BJ (cell line): ENCODE measurements around the gene EPC1. TPM values are rescaled to one million over a fixed set of nuclear protein-coding genes. Genes with fewer than 3 reads are reported as not detected.

Source experiments
- CTCF ChIA-PET: fragments of 350-600 bp; formaldehyde crosslinking; extraction: SDS; loops from one replicate; lab custom pipeline; 2021; ENCODE audit warnings: antibody characterized with exemption, inconsistent platforms; lab: Yijun Ruan, JAX
- POLR2A ChIA-PET: fragments of 300-600 bp; sonication (Branson Sonifier 250); formaldehyde crosslinking; extraction: SDS; loops from one replicate; lab custom pipeline; 2021; ENCODE audit warnings: antibody characterized with exemption; lab: Charles Lee
- DNase-seq: peaks from one replicate; pipeline ENCODE4 v3.0.0-alpha.2; 2011; ENCODE audit warnings: low read depth
- H3K27me3 ChIP-seq: 2 replicates; pipeline ENCODE4 v1.6.0; 2011; ENCODE audit warnings: low read length; ENCODE audit not compliant: control insufficient read depth, insufficient read depth
- H3K36me3 ChIP-seq: 2 replicates; pipeline ENCODE4 v1.5.1; 2011; ENCODE audit warnings: low read length; ENCODE audit not compliant: control insufficient read depth, insufficient read depth
- H3K4me3 ChIP-seq: 2 replicates; pipeline ENCODE4 v1.5.1; 2011; ENCODE audit warnings: low read depth, mild to moderate bottlenecking, control low read depth, low read length
- polyA plus RNA-seq: library from polyadenylated mRNA; depleted of rRNA; stranded (reverse); fragments of >200 nt; gene quantifications from 2 replicates; pipeline ENCODE4 v1.2.3, GENCODE V29; 2011
- TF ChIP-seq, protein P1 (sequence below): IDR thresholded peaks from 2 replicates; pipeline ENCODE4 v1.5.1; 2011; ENCODE audit warnings: low read depth, mild to moderate bottlenecking, control low read depth, inconsistent platforms, low read length, moderate library complexity; ENCODE audit not compliant: insufficient read depth

Gene EPC1
- polyA plus RNA-seq, 1 experiment, result 21.6 TPM

DNA sequence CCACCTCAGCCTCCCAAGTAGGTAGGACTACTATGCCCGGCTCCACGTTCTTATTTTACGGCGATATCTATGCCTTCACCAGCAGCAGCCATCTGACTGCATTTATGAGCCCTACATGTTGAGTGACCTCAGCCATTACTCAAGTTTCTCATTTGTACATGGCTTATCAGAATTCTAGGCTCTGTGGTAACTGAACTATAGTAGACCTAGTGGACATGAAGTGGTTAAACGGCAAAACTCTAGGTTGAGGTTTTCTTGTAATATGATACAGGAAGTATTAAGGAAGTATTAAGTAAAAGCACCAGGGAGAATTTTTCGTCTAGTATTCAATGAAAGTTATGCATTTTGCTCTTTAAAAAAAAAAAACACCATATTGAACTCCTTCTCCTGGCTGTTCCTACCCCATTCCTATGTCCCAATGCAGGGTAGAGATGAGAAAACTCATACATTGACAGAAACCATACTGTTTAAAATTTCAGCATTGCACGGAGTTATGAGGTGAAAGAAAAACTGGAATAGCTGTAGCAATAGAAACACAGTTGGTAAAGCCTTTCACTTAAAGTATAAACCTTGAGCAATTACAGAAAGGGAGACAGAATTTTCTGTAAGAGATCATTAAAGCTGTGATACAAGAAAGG lies 39.8 kb upstream of the EPC1 start:
- CTCF ChIA-PET, result interaction anchor here (0.6 kb wide), 1 partner anchor 14 kb away, joined by 3 read pairs; no protein-coding TSS in a partner anchor

DNA sequence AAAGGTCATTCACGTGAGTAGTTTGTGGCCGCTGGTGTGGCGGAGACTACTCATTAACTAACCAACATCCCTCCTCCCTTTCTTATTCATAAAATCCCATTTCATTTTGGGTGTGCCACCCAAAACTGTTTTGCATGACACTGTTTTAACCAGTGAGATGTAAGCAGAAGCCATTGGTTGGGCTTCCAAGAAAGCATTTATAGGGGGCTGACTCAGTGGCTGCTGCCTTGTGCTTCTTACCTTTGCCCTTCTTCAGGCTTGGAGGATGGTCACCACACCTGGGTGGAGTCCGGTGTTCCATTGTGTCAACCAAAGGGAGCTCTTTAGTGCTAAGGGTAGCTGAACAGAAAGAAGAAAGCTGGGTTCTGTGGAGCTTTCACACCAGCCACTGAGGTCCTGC lies 37.2 kb upstream of the EPC1 start:
- POLR2A ChIA-PET, result no interaction called here
- Histone ChIP-seq H3K4me3 (no peak overlapping the region), H3K27me3 (no peaks in the 10 kb centered on the region), H3K36me3 (no peaks in the 10 kb centered on the region)
- no peak for DNase-seq
- CTCF ChIA-PET, result interaction anchor here (0.7 to 1.0 kb wide), 2 partner anchors 14 to 30 kb away, joined by 3 read pairs; no protein-coding TSS in a partner anchor
- TF ChIP-seq, protein P1, sequence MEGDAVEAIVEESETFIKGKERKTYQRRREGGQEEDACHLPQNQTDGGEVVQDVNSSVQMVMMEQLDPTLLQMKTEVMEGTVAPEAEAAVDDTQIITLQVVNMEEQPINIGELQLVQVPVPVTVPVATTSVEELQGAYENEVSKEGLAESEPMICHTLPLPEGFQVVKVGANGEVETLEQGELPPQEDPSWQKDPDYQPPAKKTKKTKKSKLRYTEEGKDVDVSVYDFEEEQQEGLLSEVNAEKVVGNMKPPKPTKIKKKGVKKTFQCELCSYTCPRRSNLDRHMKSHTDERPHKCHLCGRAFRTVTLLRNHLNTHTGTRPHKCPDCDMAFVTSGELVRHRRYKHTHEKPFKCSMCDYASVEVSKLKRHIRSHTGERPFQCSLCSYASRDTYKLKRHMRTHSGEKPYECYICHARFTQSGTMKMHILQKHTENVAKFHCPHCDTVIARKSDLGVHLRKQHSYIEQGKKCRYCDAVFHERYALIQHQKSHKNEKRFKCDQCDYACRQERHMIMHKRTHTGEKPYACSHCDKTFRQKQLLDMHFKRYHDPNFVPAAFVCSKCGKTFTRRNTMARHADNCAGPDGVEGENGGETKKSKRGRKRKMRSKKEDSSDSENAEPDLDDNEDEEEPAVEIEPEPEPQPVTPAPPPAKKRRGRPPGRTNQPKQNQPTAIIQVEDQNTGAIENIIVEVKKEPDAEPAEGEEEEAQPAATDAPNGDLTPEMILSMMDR, result no peak

More for the DNA sequence above, 39.8 kb upstream of the EPC1 start:
- TF ChIP-seq, protein P1, result no peak
- no peaks in the 10 kb centered on the region for H3K36me3 ChIP-seq
- no peak overlapping the region for H3K4me3 ChIP-seq
- H3K27me3 ChIP-seq, result no peaks in the 10 kb centered on the region
- POLR2A ChIA-PET, result no interaction called here
- DNase-seq, result no peak

DNA sequence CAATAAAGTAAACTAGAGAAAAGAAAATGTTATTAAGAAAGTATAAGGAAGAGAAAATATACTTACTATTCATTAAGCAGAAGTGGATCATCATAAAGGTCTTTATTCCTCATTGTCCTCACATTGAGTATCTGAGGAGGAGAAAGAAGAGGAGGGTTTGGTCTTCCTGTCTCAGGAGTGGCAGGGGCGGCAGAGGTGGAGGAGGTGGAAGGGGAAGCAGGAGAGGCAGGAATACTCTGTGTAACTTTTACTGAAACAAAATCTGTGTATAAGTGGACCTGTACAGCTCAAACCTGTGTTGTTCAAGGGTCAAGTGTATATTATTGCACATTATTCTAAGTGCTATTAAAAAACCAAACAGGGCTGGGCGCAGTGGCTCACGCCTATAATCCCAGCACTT lies 34.2 kb upstream of the EPC1 start:
- TF ChIP-seq, protein P1, result no peak
- POLR2A ChIA-PET, result no interaction called here
- Histone ChIP-seq H3K27me3 (no peaks in the 10 kb centered on the region), H3K36me3 (no peaks in the 10 kb centered on the region), H3K4me3 (no peak overlapping the region)
- CTCF ChIA-PET, result no interaction called here
- no peak for DNase-seq

DNA sequence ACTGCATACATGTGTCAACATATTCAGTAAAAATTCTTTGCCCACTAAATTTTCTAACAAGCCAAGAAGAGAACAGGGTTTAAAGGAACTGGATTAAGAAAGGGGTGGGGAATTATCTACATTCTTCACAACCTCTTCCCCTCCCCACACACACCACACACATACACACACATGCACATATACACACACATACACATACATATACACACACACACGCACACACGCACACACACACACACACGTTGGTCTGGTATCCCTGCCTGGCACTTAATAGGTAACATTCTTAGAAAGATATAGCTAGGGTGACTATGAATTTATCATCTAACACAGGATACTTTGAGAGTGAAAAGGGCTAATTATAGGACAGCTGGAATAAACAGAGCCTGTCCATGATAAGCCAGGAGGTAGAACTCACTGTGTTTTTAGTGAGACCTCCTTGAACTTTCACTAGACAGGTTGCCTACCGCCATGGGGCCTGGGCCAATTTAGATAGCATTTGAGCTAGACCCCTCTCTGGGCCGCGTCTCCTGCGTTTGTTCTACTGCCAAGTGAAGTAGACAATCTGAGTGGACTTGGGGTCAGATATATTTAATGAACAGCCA lies 33.1 kb upstream of the EPC1 start:
- H3K27me3 ChIP-seq, result no peaks in the 10 kb centered on the region
- no peak for DNase-seq
- no peaks in the 10 kb centered on the region for H3K36me3 ChIP-seq
- CTCF ChIA-PET, result no interaction called here
- H3K4me3 ChIP-seq, result no peak overlapping the region
- POLR2A ChIA-PET, result interaction anchor here (0.6 kb wide), 1 partner anchor 652 kb away, joined by 3 read pairs; no protein-coding TSS in a partner anchor
- TF ChIP-seq, protein P1, result no peak

DNA sequence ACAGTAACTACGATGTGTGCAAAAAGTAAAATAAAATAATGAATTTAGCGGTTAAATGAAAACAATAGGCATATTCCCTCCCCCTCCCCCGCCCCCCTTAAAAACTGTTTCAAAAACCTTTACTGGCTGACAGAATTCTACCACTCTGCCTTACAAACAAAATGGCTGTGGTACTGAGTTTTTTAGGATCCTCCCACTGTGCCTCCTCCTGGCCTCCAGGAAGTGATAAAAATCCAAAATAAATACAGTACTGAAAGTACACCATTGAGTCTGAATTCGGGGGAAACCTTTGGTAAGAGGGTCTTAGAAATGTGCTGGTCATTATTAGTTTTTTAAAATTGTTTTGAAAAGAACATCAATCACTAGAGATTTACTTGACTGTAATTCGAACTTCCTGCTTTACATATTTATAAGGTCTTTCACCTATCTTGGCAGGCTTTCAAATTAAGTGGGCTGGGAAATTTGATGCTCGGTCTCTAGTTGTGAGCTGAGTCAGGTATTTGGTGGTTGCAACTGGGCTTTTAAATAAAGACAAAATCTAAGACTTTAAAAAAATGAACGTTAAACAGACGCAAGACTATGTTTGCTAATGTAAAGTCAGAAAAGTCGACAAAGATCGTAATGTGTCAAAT lies 32.5 kb upstream of the EPC1 start:
- Histone ChIP-seq H3K36me3 (no peaks in the 10 kb centered on the region), H3K27me3 (no peaks in the 10 kb centered on the region), H3K4me3 (peak overlapping the region; percentile 84)
- peak; percentile 15 for DNase-seq
- TF ChIP-seq, protein P1, result no peak
- CTCF ChIA-PET, result interaction anchor here (1.5 to 2.0 kb wide), 2 partner anchors 12 to 21 kb away, joined by 3 to 10 read pairs; no protein-coding TSS in a partner anchor
- POLR2A ChIA-PET, result no interaction called here
